ENCODE measurements around the gene PCK2.

GRCh38 chr14:24059841-24060388 is 34.2 kb upstream of the PCK2 start:
- TF ChIP-seq, protein P1, sequence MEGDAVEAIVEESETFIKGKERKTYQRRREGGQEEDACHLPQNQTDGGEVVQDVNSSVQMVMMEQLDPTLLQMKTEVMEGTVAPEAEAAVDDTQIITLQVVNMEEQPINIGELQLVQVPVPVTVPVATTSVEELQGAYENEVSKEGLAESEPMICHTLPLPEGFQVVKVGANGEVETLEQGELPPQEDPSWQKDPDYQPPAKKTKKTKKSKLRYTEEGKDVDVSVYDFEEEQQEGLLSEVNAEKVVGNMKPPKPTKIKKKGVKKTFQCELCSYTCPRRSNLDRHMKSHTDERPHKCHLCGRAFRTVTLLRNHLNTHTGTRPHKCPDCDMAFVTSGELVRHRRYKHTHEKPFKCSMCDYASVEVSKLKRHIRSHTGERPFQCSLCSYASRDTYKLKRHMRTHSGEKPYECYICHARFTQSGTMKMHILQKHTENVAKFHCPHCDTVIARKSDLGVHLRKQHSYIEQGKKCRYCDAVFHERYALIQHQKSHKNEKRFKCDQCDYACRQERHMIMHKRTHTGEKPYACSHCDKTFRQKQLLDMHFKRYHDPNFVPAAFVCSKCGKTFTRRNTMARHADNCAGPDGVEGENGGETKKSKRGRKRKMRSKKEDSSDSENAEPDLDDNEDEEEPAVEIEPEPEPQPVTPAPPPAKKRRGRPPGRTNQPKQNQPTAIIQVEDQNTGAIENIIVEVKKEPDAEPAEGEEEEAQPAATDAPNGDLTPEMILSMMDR (conservative IDR thresholded peaks at IDR 0.05; ENCODE audit: low read depth, low read length): no peak
- no peak for TF ChIP-seq EZH2 (IDR thresholded peaks at IDR 0.05; ENCODE audit: borderline replicate concordance, low read depth, low read length, poor library complexity, severe bottlenecking)

Data from A673 (cell line).